GM08714 (cell line): ENCODE data around the gene GYS1.
A peak's percentile ranks its signal among the peaks of the same experiment; 100 is the strongest.

Experiments
- H3K4me3 ChIP-seq: fragments of 200-500 bp; sonication (Bioruptor generic); 2 replicates; pipeline ENCODE4 v1.5.1; 2014; ENCODE audit warnings: mild to moderate bottlenecking, low read length, inconsistent platforms
- ZNF274 ChIP-seq: IDR thresholded peaks from 2 replicates; pipeline ENCODE4 v1.6.1; 2012; ENCODE audit warnings: mild to moderate bottlenecking, low read depth, low read length

Gene GYS1

GRCh38 chr19:48953990-48954594 is 39.0 kb downstream of the GYS1 start:
- H3K4me3 ChIP-seq, result peak overlapping the region; percentile 78; the same call in 1 of the 2 replicates
- no peak for TF ChIP-seq ZNF274

GRCh38 chr19:48953141-48953540 is 40.0 kb downstream of the GYS1 start:
- no peak overlapping the region for H3K4me3 ChIP-seq
- TF ChIP-seq ZNF274, result no peak

GRCh38 chr19:48950830-48951519 is 42.1 kb downstream of the GYS1 start:
- no peak overlapping the region for H3K4me3 ChIP-seq
- TF ChIP-seq ZNF274, result no peak

- no peak overlapping the region for H3K4me3 ChIP-seq
- no peak for TF ChIP-seq ZNF274
These were observed 43.0 kb downstream of the GYS1 start for GRCh38 chr19:48950159-48950558.

- H3K4me3 ChIP-seq, result no peak overlapping the region
- no peak for TF ChIP-seq ZNF274
These were observed 45.9 kb downstream of the GYS1 start for GRCh38 chr19:48947258-48947542.

GRCh38 chr19:48946463-48947257 is 46.4 kb downstream of the GYS1 start:
- H3K4me3 ChIP-seq, result no peak overlapping the region
- TF ChIP-seq ZNF274, result no peak

GRCh38 chr19:48945817-48946216 is 47.3 kb downstream of the GYS1 start:
- TF ChIP-seq ZNF274, result no peak
- no peak overlapping the region for H3K4me3 ChIP-seq

- no peak for TF ChIP-seq ZNF274
- H3K4me3 ChIP-seq, result no peak overlapping the region
These were observed 47.7 kb downstream of the GYS1 start for GRCh38 chr19:48945415-48945814.

- no peak overlapping the region for H3K4me3 ChIP-seq
- TF ChIP-seq ZNF274, result no peak
These were observed 50.0 kb downstream of the GYS1 start for GRCh38 chr19:48943081-48943480.

GRCh38 chr19:48940902-48941301 is 52.2 kb downstream of the GYS1 start:
- TF ChIP-seq ZNF274, result no peak
- no peak overlapping the region for H3K4me3 ChIP-seq

- H3K4me3 ChIP-seq, result no peak overlapping the region
- TF ChIP-seq ZNF274, result no peak
These were observed 54.9 kb downstream of the GYS1 start for GRCh38 chr19:48938256-48938655.

- H3K4me3 ChIP-seq, result no peak overlapping the region
- TF ChIP-seq ZNF274, result no peak
These were observed 57.2 kb downstream of the GYS1 start for GRCh38 chr19:48935864-48936263.

GRCh38 chr19:48934837-48935236 is 58.3 kb downstream of the GYS1 start:
- H3K4me3 ChIP-seq, result no peak overlapping the region
- no peak for TF ChIP-seq ZNF274

GRCh38 chr19:48933382-48933932 is 59.7 kb downstream of the GYS1 start, which contains the start of gene DHDH:
Gene DHDH (plus strand): TSS chr19:48933699. CDS start chr19:48933722, 23 bp downstream.
- H3K4me3 ChIP-seq, result peak within 1 kb of the TSS; percentile 1; the same call in 1 of the 2 replicates
- no peak for TF ChIP-seq ZNF274
